B cell (primary cell): ENCODE results near the gene UBB. TPM values are rescaled to one million over a fixed set of nuclear protein-coding genes. Genes with fewer than 3 reads are reported as not detected.
A peak's percentile ranks its signal among the peaks of the same experiment; 100 is the strongest.
"Not testable (repeated sequence)": the region's sequence is repeated elsewhere in the genome, so short reads cannot be mapped to it uniquely, and the experiment has no call there.

Experiments used
- ATAC-seq: fragments of 200-7000 bp; cut with Tn5 transposase; one replicate; pipeline ENCODE4 v1.10.0; 2021; ENCODE audit warnings: low read depth, mild to moderate bottlenecking, moderate number of reproducible peaks, moderate library complexity
- CTCF ChIA-PET: fragments of 350-600 bp; sonication (Branson Sonifier 250); formaldehyde crosslinking; loops from one replicate; lab custom pipeline; 2021; ENCODE audit warnings: antibody characterized with exemption, inconsistent platforms; lab: Charles Lee
- POLR2A ChIA-PET: fragments of 350-600 bp; sonication (Branson Sonifier 250); formaldehyde crosslinking; loops from one replicate; lab custom pipeline; 2021; ENCODE audit warnings: antibody characterized with exemption; lab: Charles Lee
- DNase-seq: peaks from one replicate; pipeline ENCODE4 v3.0.0; 2013
- H2AFZ ChIP-seq: 2 replicates; pipeline ENCODE4 v1.6.1; 2012; ENCODE audit warnings: mild to moderate bottlenecking, low read depth, low read length; ENCODE audit not compliant: insufficient read depth, poor library complexity, severe bottlenecking
- H3K27ac ChIP-seq, 2 donors: 1 replicate in 1 of 2; 2 replicates in 1 of 2; pipeline ENCODE4 v1.5.1; 2012 to 2013; ENCODE audit warnings: low read length in 2 of 2, mild to moderate bottlenecking in 2 of 2, moderate library complexity in 1 of 2
- H3K27me3 ChIP-seq, 4 experiments: fragments of 200-600 bp in 1 of 4; sonication (generic) in 1 of 4; replicated peaks in 1 of 4; 1 replicate in 2 of 4; 2 replicates in 2 of 4; pipeline versions ENCODE4 v1.6.1 to v1.7.0; 2013 to 2016; ENCODE audit warnings: low read length in 3 of 4, mild to moderate bottlenecking in 2 of 4, mixed read lengths in 1 of 4, moderate library complexity in 1 of 4; ENCODE audit not compliant: insufficient read depth in 4 of 4, control insufficient read depth in 3 of 4; ENCODE audit errors: control extremely low read depth in 1 of 4
- H3K36me3 ChIP-seq, 2 experiments: replicated peaks in 1 of 2; 1 replicate in 1 of 2; 2 replicates in 1 of 2; pipeline versions ENCODE4 v1.6.1 to v1.7.1; 2013; ENCODE audit warnings: low read length in 1 of 2; ENCODE audit not compliant: insufficient read depth in 2 of 2, control insufficient read depth in 1 of 2; ENCODE audit errors: control extremely low read depth in 1 of 2, extremely low read depth in 1 of 2
- H3K4me1 ChIP-seq, 2 donors: fragments of 200-600 bp in 1 of 2; sonication (generic) in 1 of 2; 1 replicate in 1 of 2; 2 replicates in 1 of 2; pipeline versions ENCODE4 v1.5.1 to v1.6.1; 2013 to 2017; ENCODE audit warnings: low read length in 2 of 2; ENCODE audit not compliant: control insufficient read depth in 2 of 2, insufficient read depth in 2 of 2
- H3K4me2 ChIP-seq: replicated peaks from 2 replicates; pipeline ENCODE3; 2012; ENCODE audit warnings: mild to moderate bottlenecking, low read depth, low read length; ENCODE audit not compliant: poor library complexity, severe bottlenecking
- H3K4me3 ChIP-seq, 5 experiments: fragments of 200-600 bp in 1 of 5; sonication (generic) in 1 of 5; 1 replicate in 3 of 5; 2 replicates in 2 of 5; pipeline versions ENCODE4 v1.5.1 to v1.7.0; 2011 to 2016; ENCODE audit warnings: low read length in 4 of 5, mild to moderate bottlenecking in 4 of 5, low read depth in 2 of 5, control low read depth in 1 of 5, moderate library complexity in 1 of 5; ENCODE audit not compliant: insufficient read depth in 1 of 5; ENCODE audit errors: control extremely low read depth in 1 of 5, extremely low read depth in 1 of 5
- H3K79me2 ChIP-seq: fragments of 200-600 bp; sonication (generic); one replicate; pipeline ENCODE4 v1.6.0; 2016; ENCODE audit warnings: low read length; ENCODE audit not compliant: control insufficient read depth, insufficient read depth
- H3K9ac ChIP-seq: fragments of 200-600 bp; sonication (generic); 2 replicates; pipeline ENCODE4 v1.6.1; 2017; ENCODE audit warnings: mild to moderate bottlenecking, low read length, moderate library complexity
- H3K9me3 ChIP-seq, 3 donors: one replicate each; pipeline versions ENCODE4 v1.6.1 to v1.7.1; 2013; ENCODE audit warnings: low read length in 2 of 3; ENCODE audit not compliant: control insufficient read depth in 2 of 3, insufficient read depth in 1 of 3; ENCODE audit errors: control extremely low read depth in 1 of 3
- H4K20me1 ChIP-seq: 2 replicates; pipeline ENCODE4 v1.6.0; 2012; ENCODE audit warnings: mild to moderate bottlenecking, low read length; ENCODE audit not compliant: insufficient read depth, control insufficient read depth, poor library complexity, severe bottlenecking
- H3K27ac Mint-ChIP-seq: one replicate; pipeline ENCODE4 v1.8.0; 2021; ENCODE audit warnings: mixed read lengths
- H3K27me3 Mint-ChIP-seq: one replicate; pipeline ENCODE4 v1.8.0; 2021; ENCODE audit warnings: mixed read lengths
- H3K4me1 Mint-ChIP-seq: one replicate; pipeline ENCODE4 v1.8.0; 2021; ENCODE audit warnings: mixed read lengths
- H3K4me3 Mint-ChIP-seq: one replicate; pipeline ENCODE4 v1.8.0; 2021; ENCODE audit warnings: mixed read lengths
- H3K9me3 Mint-ChIP-seq: one replicate; pipeline ENCODE4 v1.8.0; 2022; ENCODE audit warnings: mixed read lengths; ENCODE audit not compliant: insufficient read depth
- CTCF ChIP-seq: fragments of 200-600 bp; IDR thresholded peaks from one replicate; pipeline ENCODE4 v1.8.0; 2022; ENCODE audit warnings: antibody characterized with exemption, mild to moderate bottlenecking
- EZH2 ChIP-seq: IDR thresholded peaks from 2 replicates; pipeline ENCODE4 v1.6.1; 2012; ENCODE audit warnings: borderline replicate concordance, low read depth, mild to moderate bottlenecking, moderate library complexity, low read length; ENCODE audit not compliant: insufficient read depth, poor library complexity, severe bottlenecking
- WGBS: methylation state at CpG from one replicate; pipeline ENCODE4 v1.1.5; 2013; ENCODE audit warnings: missing lambda C conversion rate; ENCODE audit not compliant: insufficient coverage; 5-methylcytosine and 5-hydroxymethylcytosine counted together
- intact Hi-C: fragments of 100-400 bp; cut with micrococcal nuclease; formaldehyde crosslinking; loops from one replicate; pipeline ENCODE4 v1.10.0; 2022
- polyA plus RNA-seq: library from polyadenylated mRNA; depleted of rRNA; stranded (reverse); fragments of >200 nt; gene quantifications from 2 replicates; pipeline ENCODE4 v1.2.3, GENCODE V29; 2012
- total RNA-seq, 2 donors: library from RNA; stranded (reverse); fragments of 120-200 nt in 1 of 2; gene quantifications; 1 replicate in 1 of 2; 2 replicates in 1 of 2; pipeline versions ENCODE4 v1.2.3 to v1.2.4, GENCODE V29; 2013 to 2022

The UBB gene
- total and polyA plus RNA-seq, 2 donors (not counting 1 experiment from before 2014, with no cell fraction given): 769 to 1,866 TPM

GRCh38 chr17:16398270-16399267, 17.7 kb downstream of the UBB start:
- no peaks in the 10 kb centered on the region for H4K20me1 ChIP-seq
- peak; percentile 87 for ATAC-seq
- H3K4me3 Mint-ChIP-seq: peak overlapping the region; percentile 42
- intact Hi-C loops: no loop called here
- peaks cover 0 to 3% (median 0%) of the 10 kb centered on the region in 4 experiments for H3K27me3 ChIP-seq
- no peak overlapping the region for H3K4me3 ChIP-seq
- no peaks in the 10 kb centered on the region for H3K9me3 ChIP-seq
- no peaks in the 10 kb centered on the region for H3K9me3 Mint-ChIP-seq
- peak overlapping the region; percentile 30 for H3K4me2 ChIP-seq
- no peak overlapping the region for H3K9ac ChIP-seq
- peaks cover 13% of the 10 kb centered on the region for H3K4me1 Mint-ChIP-seq
- peak overlapping the region; percentile 81 for H3K27ac Mint-ChIP-seq
- H2AFZ ChIP-seq: peak overlapping the region; percentile 64
- no peaks in the 10 kb centered on the region for H3K79me2 ChIP-seq
- ChIA-PET CTCF (interaction anchor here (1.0 to 2.4 kb wide), 2 partner anchors 13 to 122 kb away, joined by 3 to 6 read pairs; no protein-coding TSS in a partner anchor), POLR2A (interaction anchor here (1.1 to 1.7 kb wide), 2 partner anchors 15 to 16 kb away, joined by 3 to 5 read pairs; partner anchors contain the start of gene TRPV2)
- no peak for TF ChIP-seq CTCF
- TF ChIP-seq EZH2: no peak
- peaks cover 2% of the 10 kb centered on the region for H3K27me3 Mint-ChIP-seq
- no peak for DNase-seq
- H3K36me3 ChIP-seq: no peaks in the 10 kb centered on the region
- H3K27ac ChIP-seq: no peak overlapping the region
- peaks cover 0 to 11% of the 10 kb centered on the region in 2 donors for H3K4me1 ChIP-seq
- WGBS: 13% methylated on average over 3 of the region's 9 CpGs

DNA sequence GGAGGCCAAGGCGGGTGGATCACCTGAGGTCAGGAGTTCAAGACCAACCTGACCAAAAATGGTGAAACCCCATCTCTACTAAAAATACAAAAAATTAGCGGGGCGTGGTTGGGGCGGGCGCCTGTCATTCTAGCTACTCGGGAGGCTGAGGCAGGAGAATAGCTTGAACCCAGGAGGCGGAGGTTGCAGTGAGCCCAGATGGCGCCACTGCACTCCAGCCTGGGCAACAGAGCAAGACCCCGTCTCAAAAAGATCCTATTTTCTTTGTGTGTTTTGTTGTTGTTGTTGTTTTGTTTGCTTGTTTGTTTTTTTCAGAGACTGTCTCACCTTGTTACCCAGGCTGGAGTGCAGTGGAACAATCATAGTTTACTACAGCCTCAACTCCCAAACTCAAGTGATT, 23.0 kb downstream of the UBB start:
- H3K4me3 Mint-ChIP-seq, POLR2A ChIA-PET, H3K4me3 ChIP-seq, H3K79me2 ChIP-seq, H2AFZ ChIP-seq, intact Hi-C loops, H3K9me3 Mint-ChIP-seq, DNase-seq, H3K27ac ChIP-seq, H3K9me3 ChIP-seq, H3K4me2 ChIP-seq, H3K9ac ChIP-seq, H3K27ac Mint-ChIP-seq, H4K20me1 ChIP-seq, H3K36me3 ChIP-seq, ATAC-seq: not testable (repeated sequence)
- Histone ChIP-seq H3K27me3 (peaks cover 0 to 26% (median 3%) of the 10 kb centered on the region in 4 experiments), H3K4me1 (peaks cover 14 to 24% of the 10 kb centered on the region in 2 donors)
- peaks cover 14% of the 10 kb centered on the region for H3K4me1 Mint-ChIP-seq
- CTCF ChIA-PET: interaction anchor here (0.8 to 1.7 kb wide), 2 partner anchors 11 to 13 kb away, joined by 3 read pairs; no protein-coding TSS in a partner anchor
- peaks cover 14% of the 10 kb centered on the region for H3K27me3 Mint-ChIP-seq
- 92% methylated on average over 7 of the region's 9 CpGs for WGBS
